H1 (cell line): Measurements from ENCODE around the gene PHKA2. TPM values are rescaled to one million over a fixed set of nuclear protein-coding genes. Genes with fewer than 3 reads are reported as not detected.

Source experiments
- CTCF ChIA-PET: fragments of 300-600 bp; sonication (Branson Sonifier 250); formaldehyde crosslinking; loops from one replicate; lab custom pipeline; 2021; ENCODE audit not compliant: partially characterized antibody; lab: Charles Lee
- POLR2A ChIA-PET: fragments of 300-600 bp; sonication (Branson Sonifier 250); formaldehyde crosslinking; loops from one replicate; lab custom pipeline; 2021; ENCODE audit warnings: inconsistent platforms; ENCODE audit not compliant: partially characterized antibody; lab: Charles Lee
- DNase-seq, 2 experiments: peaks; one replicate each; pipeline versions ENCODE4 v3.0.0 to v3.0.0-alpha.2; 2010 to 2022; ENCODE audit warnings: low spot score in 2 of 2, low read depth in 1 of 2, mixed read lengths in 1 of 2
- FAIRE-seq: peaks from 2 replicates; lab custom pipeline; 2011; peaks lifted over from hg19 to GRCh38; lab: Jason Lieb, UNC
- H2AFZ ChIP-seq: 2 replicates; pipeline ENCODE4 v1.8.1; 2012; ENCODE audit warnings: low read length, inconsistent platforms
- H2AK5ac ChIP-seq: 2 replicates; pipeline ENCODE4 v1.6.1; 2013; ENCODE audit warnings: low read depth, low read length
- H2BK120ac ChIP-seq: replicated peaks from 2 replicates; pipeline ENCODE3; 2013; ENCODE audit warnings: low read depth, low read length, inconsistent platforms
- H2BK12ac ChIP-seq: 2 replicates; pipeline ENCODE4 v1.6.1; 2013; ENCODE audit warnings: low read depth, low read length
- H2BK15ac ChIP-seq: 2 replicates; pipeline ENCODE4 v1.6.1; 2013; ENCODE audit warnings: low read length
- H2BK20ac ChIP-seq: 2 replicates; pipeline ENCODE4 v1.6.1; 2013; ENCODE audit warnings: low read length
- H2BK5ac ChIP-seq: 2 replicates; pipeline ENCODE4 v1.6.1; 2013; ENCODE audit warnings: low read depth, low read length
- H3K14ac ChIP-seq: 2 replicates; pipeline ENCODE4 v1.6.1; 2013; ENCODE audit warnings: inconsistent platforms; ENCODE audit not compliant: insufficient read length
- H3K18ac ChIP-seq: 2 replicates; pipeline ENCODE4 v1.6.1; 2013; ENCODE audit warnings: low read length; ENCODE audit errors: extremely low read depth
- H3K23ac ChIP-seq: 2 replicates; pipeline ENCODE4 v1.6.1; 2013; ENCODE audit warnings: inconsistent platforms; ENCODE audit not compliant: insufficient read length
- H3K23me2 ChIP-seq: 2 replicates; pipeline ENCODE4 v1.6.1; 2013; ENCODE audit warnings: low read depth, low read length
- H3K27ac ChIP-seq: 2 replicates; pipeline ENCODE4 v1.6.1; 2011; ENCODE audit warnings: low read depth, low read length, inconsistent platforms
- H3K27me3 ChIP-seq, 4 experiments: replicated peaks in 1 of 4; 1 replicate in 1 of 4; 2 replicates in 3 of 4; pipeline versions ENCODE4 v1.6.1 to v1.8.1; 2011 to 2013; ENCODE audit warnings: low read length in 3 of 4, mild to moderate bottlenecking in 3 of 4, inconsistent platforms in 2 of 4, mixed read lengths in 2 of 4, moderate library complexity in 1 of 4; ENCODE audit not compliant: control insufficient read depth in 3 of 4, insufficient read depth in 3 of 4; ENCODE audit errors: extremely low read depth in 1 of 4
- H3K36me3 ChIP-seq, 4 experiments: 2 replicates each; pipeline versions ENCODE4 v1.6.1 to v1.8.1; 2011 to 2013; ENCODE audit warnings: mild to moderate bottlenecking in 4 of 4, low read length in 3 of 4, moderate library complexity in 2 of 4, control low read depth in 1 of 4, inconsistent platforms in 1 of 4; ENCODE audit not compliant: insufficient read depth in 4 of 4, control insufficient read depth in 2 of 4
- H3K4ac ChIP-seq: replicated peaks from 2 replicates; pipeline ENCODE3; 2013; ENCODE audit warnings: low read length, low read depth, mixed read lengths, inconsistent platforms; ENCODE audit not compliant: insufficient read length
- H3K4me1 ChIP-seq, 4 experiments: replicated peaks in 1 of 4; 1 replicate in 1 of 4; 2 replicates in 3 of 4; pipeline versions ENCODE4 v1.6.1 to v1.8.1; 2011 to 2013; ENCODE audit warnings: low read length in 3 of 4, inconsistent platforms in 2 of 4, mixed read lengths in 1 of 4; ENCODE audit not compliant: insufficient read depth in 4 of 4, control insufficient read depth in 3 of 4
- H3K4me2 ChIP-seq, 2 experiments: 2 replicates each; pipeline versions ENCODE4 v1.6.1 to v1.8.1; 2011 to 2013; ENCODE audit warnings: low read depth in 2 of 2, low read length in 2 of 2, control low read depth in 1 of 2, inconsistent platforms in 1 of 2, mild to moderate bottlenecking in 1 of 2; ENCODE audit not compliant: insufficient read depth in 1 of 2
- H3K4me3 ChIP-seq, 4 experiments: fragments of 200-600, 300-600 bp in 1 of 4; sonication (generic), shearing (Covaris generic), sonication (Bioruptor Twin) in 1 of 4; 2 replicates each; pipeline versions ENCODE4 v1.5.1 to v1.8.1; 2011 to 2016; ENCODE audit warnings: low read length in 4 of 4, low read depth in 3 of 4, control low read depth in 2 of 4, inconsistent platforms in 2 of 4, mild to moderate bottlenecking in 2 of 4, mixed read lengths in 1 of 4, moderate library complexity in 1 of 4; ENCODE audit not compliant: insufficient read depth in 2 of 4; ENCODE audit errors: extremely low read depth in 1 of 4
- H3K56ac ChIP-seq: replicated peaks from 2 replicates; pipeline ENCODE3; 2013; ENCODE audit warnings: low read depth, mild to moderate bottlenecking, mixed read lengths, low read length, inconsistent platforms; ENCODE audit not compliant: insufficient read length
- H3K79me1 ChIP-seq: 2 replicates; pipeline ENCODE4 v1.6.1; 2013; ENCODE audit warnings: low read depth, low read length, control low read depth
- H3K79me2 ChIP-seq, 2 experiments: 2 replicates each; pipeline versions ENCODE4 v1.6.1 to v1.8.1; 2012 to 2013; ENCODE audit warnings: low read length in 2 of 2, mild to moderate bottlenecking in 2 of 2, inconsistent platforms in 1 of 2; ENCODE audit not compliant: insufficient read depth in 2 of 2, control insufficient read depth in 1 of 2
- H3K9ac ChIP-seq, 4 experiments: replicated peaks in 1 of 4; 1 replicate in 1 of 4; 2 replicates in 3 of 4; pipeline versions ENCODE4 v1.6.1 to v1.8.1; 2011 to 2013; ENCODE audit warnings: low read depth in 3 of 4, low read length in 3 of 4, control low read depth in 2 of 4, mild to moderate bottlenecking in 2 of 4, moderate library complexity in 2 of 4, inconsistent platforms in 1 of 4; ENCODE audit errors: extremely low read depth in 1 of 4
- H3K9me3 ChIP-seq, 2 experiments: 2 replicates each; pipeline versions ENCODE4 v1.6.1 to v1.8.1; 2012 to 2013; ENCODE audit warnings: mild to moderate bottlenecking in 2 of 2, moderate library complexity in 2 of 2, control low read depth in 1 of 2, inconsistent platforms in 1 of 2, low read depth in 1 of 2, low read length in 1 of 2, mixed read lengths in 1 of 2; ENCODE audit not compliant: insufficient read depth in 2 of 2
- H4K20me1 ChIP-seq, 2 experiments: replicated peaks in 1 of 2; 2 replicates each; pipeline versions ENCODE3 to v1.8.1; 2011 to 2013; ENCODE audit warnings: inconsistent platforms in 2 of 2, low read length in 2 of 2, mild to moderate bottlenecking in 1 of 2; ENCODE audit not compliant: insufficient read depth in 2 of 2, control insufficient read depth in 1 of 2
- H4K5ac ChIP-seq: 2 replicates; pipeline ENCODE4 v1.6.1; 2013; ENCODE audit warnings: low read length, low read depth, mixed read lengths, inconsistent platforms; ENCODE audit not compliant: insufficient read length
- H4K8ac ChIP-seq: 2 replicates; pipeline ENCODE4 v1.8.0; 2013; ENCODE audit warnings: mild to moderate bottlenecking, moderate library complexity, low read length, inconsistent platforms; ENCODE audit not compliant: insufficient read depth; ENCODE audit errors: extremely low read depth
- H4K91ac ChIP-seq: replicated peaks from 2 replicates; pipeline ENCODE3; 2013; ENCODE audit warnings: low read length, mixed read lengths, inconsistent platforms; ENCODE audit not compliant: insufficient read length
- CHD2 ChIP-seq: IDR thresholded peaks from 2 replicates; pipeline ENCODE4 v1.6.1; 2012; ENCODE audit warnings: low read length, improper control_type of control experiment
- EGR1 ChIP-seq: IDR thresholded peaks from 2 replicates; pipeline ENCODE4 v1.6.1; 2011; ENCODE audit warnings: low read depth, low read length, borderline replicate concordance
- JUND ChIP-seq: IDR thresholded peaks from 2 replicates; pipeline ENCODE4 v1.6.1; 2011; ENCODE audit warnings: mild to moderate bottlenecking, improper control_type of control experiment, low read length
- KDM1A ChIP-seq: fragments of 200-600, 300-600 bp; sonication (generic); IDR thresholded peaks from 2 replicates; pipeline ENCODE4 v1.7.1; 2016; ENCODE audit warnings: mild to moderate bottlenecking, low read length, borderline replicate concordance
- NANOG ChIP-seq: IDR thresholded peaks from 2 replicates; pipeline ENCODE4 v1.6.1; 2011; ENCODE audit warnings: low read length, low read depth, mild to moderate bottlenecking, inconsistent platforms; ENCODE audit not compliant: insufficient read depth, poor library complexity, severe bottlenecking
- NRF1 ChIP-seq: IDR thresholded peaks from 2 replicates; pipeline ENCODE4 v1.6.1; 2011; ENCODE audit warnings: mild to moderate bottlenecking, low read depth, low read length, improper control_type of control experiment
- RXRA ChIP-seq: IDR thresholded peaks from 2 replicates; pipeline ENCODE4 v1.6.1; 2011; ENCODE audit warnings: low read depth, mild to moderate bottlenecking, low read length, moderate library complexity; ENCODE audit not compliant: insufficient read depth
- SAP30 ChIP-seq: fragments of 300-600 bp; sonication (generic); IDR thresholded peaks from 2 replicates; pipeline ENCODE4 v1.7.1; 2012; ENCODE audit warnings: low read length, moderate library complexity, mild to moderate bottlenecking, inconsistent platforms; ENCODE audit not compliant: insufficient read depth, insufficient replicate concordance
- SP1 ChIP-seq: IDR thresholded peaks from 2 replicates; pipeline ENCODE4 v1.6.1; 2011; ENCODE audit warnings: low read depth, low read length
- SUZ12 ChIP-seq: fragments of 200-600 bp; sonication (generic); IDR thresholded peaks from 2 replicates; pipeline ENCODE4 v1.6.1; 2012; ENCODE audit warnings: mild to moderate bottlenecking, inconsistent platforms, low read length, moderate library complexity, mixed read lengths
- TAF7 ChIP-seq: optimal IDR thresholded peaks from 2 replicates; pipeline ENCODE3; 2011; ENCODE audit warnings: low read depth, mild to moderate bottlenecking, inconsistent platforms, low read length, moderate library complexity, borderline replicate concordance
- TBP ChIP-seq: IDR thresholded peaks from 2 replicates; pipeline ENCODE4 v1.6.1; 2011; ENCODE audit warnings: low read depth, low read length, improper control_type of control experiment
- TEAD4 ChIP-seq: IDR thresholded peaks from 2 replicates; pipeline ENCODE4 v1.6.1; 2012; ENCODE audit warnings: low read depth, low read length, inconsistent platforms, mixed read lengths
- WGBS, 2 experiments: shearing (Covaris generic) in 1 of 2; methylation state at CpG; one replicate each; pipeline versions ENCODE4 v1.1.6 to v1.1.7; 2013 to 2015; ENCODE audit warnings: low lambda C conversion rate in 2 of 2, mixed read lengths in 2 of 2, inconsistent platforms in 1 of 2, low coverage in 1 of 2, missing lambda C conversion rate in 1 of 2; ENCODE audit not compliant: insufficient replicate concordance in 2 of 2, insufficient coverage in 1 of 2, insufficient read length in 1 of 2; ENCODE audit errors: extremely low coverage in 1 of 2, missing lambda C conversion rate in 1 of 2; 5-methylcytosine and 5-hydroxymethylcytosine counted together
- polyA plus RNA-seq, 7 experiments: library from polyadenylated mRNA; depleted of rRNA in 3 of 7; stranded (reverse) in 5 of 7; unstranded in 2 of 7; fragments of >200 nt in 5 of 7; fragments of 200-250 nt in 2 of 7; gene quantifications; 1 replicate in 5 of 7; 2 replicates in 1 of 7; 4 replicates in 1 of 7; pipeline versions ENCODE4 v1.2.1 to v1.2.3, GENCODE V29; 2011 to 2013; ENCODE audit warnings: missing spikeins in 2 of 7, mixed read lengths in 2 of 7
- total RNA-seq: library from RNA; stranded (reverse); fragmentation: NEBNext Ultra II Directional; extraction: Animal tissue kit (Norgen Biotek cat#: 25700); gene quantifications from 2 replicates; pipeline ENCODE4 v1.2.1, GENCODE V29; 2021
- TF ChIP-seq, protein P1 (sequence below): IDR thresholded peaks from 2 replicates; pipeline ENCODE4 v1.6.1; 2012; ENCODE audit warnings: inconsistent platforms

PHKA2 gene
- total and polyA plus RNA-seq, 2 of the 8 experiments (the other 6 are each of a cell fraction or from before 2014, with no cell fraction given): 28.1 to 35.8 TPM

- Histone ChIP-seq H4K20me1 (no peaks in the 10 kb centered on the region), H2BK20ac (no peak overlapping the region), H4K8ac (no peak overlapping the region), H3K79me1 (no peaks in the 10 kb centered on the region), H3K14ac (no peak overlapping the region), H3K4me1 (peaks cover 0 to 3% (median 1%) of the 10 kb centered on the region in 4 experiments; a peak in 3 of 7 replicates), H3K27me3 (no peaks in the 10 kb centered on the region), H3K4me2 (no peak overlapping the region), H3K23me2 (no peaks in the 10 kb centered on the region), H3K23ac (no peak overlapping the region), H4K5ac (no peak overlapping the region), H2BK5ac (no peak overlapping the region), H3K27ac (no peak overlapping the region), H3K9ac (no peak overlapping the region), H3K4ac (no peak overlapping the region), H2AFZ (no peak overlapping the region), H3K4me3 (no peak overlapping the region), H2AK5ac (no peak overlapping the region), H2BK120ac (no peak overlapping the region), H4K91ac (no peak overlapping the region), H3K9me3 (no peaks in the 10 kb centered on the region), H3K56ac (no peak overlapping the region), H3K79me2 (no peaks in the 10 kb centered on the region), H2BK12ac (no peak overlapping the region), H2BK15ac (no peak overlapping the region), H3K36me3 (peaks cover 0 to 7% (median 4%) of the 10 kb centered on the region in 4 experiments; a peak in 3 of 8 replicates), H3K18ac (no peak overlapping the region)
- WGBS, 2 experiments: 92% methylated on average over 5 of the region's 5 CpGs; no CpG with 5 or more reads in 1 of the 2 experiments
- no peak for DNase-seq
- CTCF ChIA-PET: interaction anchor here (0.6 to 2.3 kb wide), 2 partner anchors 12 to 60 kb away, joined by 3 to 6 read pairs; no protein-coding TSS in a partner anchor
- POLR2A ChIA-PET: no interaction called here
- FAIRE-seq: no peak
- TF ChIP-seq TBP (no peak), SAP30 (no peak), SP1 (no peak), CHD2 (no peak), RXRA (no peak), EGR1 (no peak), JUND (no peak), KDM1A (no peak), TAF7 (no peak), NRF1 (no peak), SUZ12 (no peak), TEAD4 (no peak), NANOG (no peak)
- TF ChIP-seq, protein P1, sequence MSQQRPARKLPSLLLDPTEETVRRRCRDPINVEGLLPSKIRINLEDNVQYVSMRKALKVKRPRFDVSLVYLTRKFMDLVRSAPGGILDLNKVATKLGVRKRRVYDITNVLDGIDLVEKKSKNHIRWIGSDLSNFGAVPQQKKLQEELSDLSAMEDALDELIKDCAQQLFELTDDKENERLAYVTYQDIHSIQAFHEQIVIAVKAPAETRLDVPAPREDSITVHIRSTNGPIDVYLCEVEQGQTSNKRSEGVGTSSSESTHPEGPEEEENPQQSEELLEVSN: no peak
Measured at GRCh38 chrX:19003756-19004155, 19.8 kb upstream of the PHKA2 start.
